AG20443 (cell line): Measurements from ENCODE around the gene ANKRD45.
"Not testable (repeated sequence)": the region's sequence is repeated elsewhere in the genome, so short reads cannot be mapped to it uniquely, and the experiment has no call there.

ENCODE experiments used
- DNase-seq: peaks from one replicate; pipeline ENCODE4 v3.0.0; 2012; ENCODE audit warnings: low spot score, mixed read lengths

ANKRD45 gene

GRCh38 chr1:173572201-173572873 is 97.3 kb downstream of the ANKRD45 start:
- no peak for DNase-seq

GRCh38 chr1:173570370-173571007 is 99.2 kb downstream of the ANKRD45 start:
- DNase-seq, result no peak

- no peak for DNase-seq
Observed at GRCh38 chr1:173568483-173568882, 101.2 kb downstream of the ANKRD45 start.

- DNase-seq, result not testable (repeated sequence)
Observed at GRCh38 chr1:173563846-173564245, 105.8 kb downstream of the ANKRD45 start.

- DNase-seq, result no peak
Observed at GRCh38 chr1:173562813-173563212, 106.8 kb downstream of the ANKRD45 start.

- DNase-seq, result no peak
Observed at GRCh38 chr1:173561263-173561662, 108.4 kb downstream of the ANKRD45 start.

- no peak for DNase-seq
Observed at GRCh38 chr1:173560285-173560880, 109.3 kb downstream of the ANKRD45 start.
